GM12874 (cell line): ENCODE data around the gene TMEM132C.

ENCODE experiments used
- CTCF ChIP-seq: IDR thresholded peaks from 2 replicates; pipeline ENCODE4 v1.5.1; 2011; ENCODE audit warnings: low read depth, mild to moderate bottlenecking, control low read depth, low read length, moderate library complexity; ENCODE audit not compliant: insufficient read depth

Gene TMEM132C

DNA sequence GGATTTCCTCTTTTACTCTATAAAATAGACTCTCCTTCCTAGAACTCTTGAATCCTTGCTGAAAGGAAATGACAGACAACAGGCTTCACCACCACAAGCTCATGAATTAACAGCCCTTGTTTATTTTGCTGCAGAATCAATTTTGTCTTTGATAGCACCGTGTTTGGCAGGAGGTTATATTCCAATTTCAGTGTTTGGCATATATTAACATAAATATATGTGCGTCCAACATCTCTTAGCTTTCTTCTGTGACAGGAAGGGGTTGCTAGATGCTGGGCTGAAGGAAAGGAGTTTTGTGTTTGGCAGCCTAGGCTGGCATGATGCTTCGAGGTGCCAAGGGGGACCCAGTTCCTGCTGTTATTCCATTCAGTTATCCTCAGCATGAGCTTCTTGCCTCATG, 126.4 kb downstream of the TMEM132C start:
- TF ChIP-seq CTCF = no peak

DNA sequence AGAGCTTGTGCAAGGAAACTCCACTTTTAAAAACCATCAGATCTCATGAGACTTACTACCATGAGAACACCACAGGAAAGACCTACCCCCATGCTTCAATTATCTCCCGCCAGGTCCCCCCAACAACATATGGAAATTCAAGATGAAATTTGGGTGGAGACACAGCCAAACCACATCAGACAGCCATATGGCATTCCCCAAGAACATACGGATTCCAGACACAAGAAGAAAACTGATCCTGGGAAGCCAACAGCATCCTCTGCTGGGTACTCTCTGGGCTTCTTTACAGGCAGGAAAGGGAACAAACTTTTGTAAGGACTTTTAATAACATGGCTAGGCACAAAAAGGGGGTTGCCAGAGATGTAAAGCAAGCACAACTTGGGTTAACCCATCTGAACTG, 127.2 kb downstream of the TMEM132C start:
- TF ChIP-seq CTCF = no peak

DNA sequence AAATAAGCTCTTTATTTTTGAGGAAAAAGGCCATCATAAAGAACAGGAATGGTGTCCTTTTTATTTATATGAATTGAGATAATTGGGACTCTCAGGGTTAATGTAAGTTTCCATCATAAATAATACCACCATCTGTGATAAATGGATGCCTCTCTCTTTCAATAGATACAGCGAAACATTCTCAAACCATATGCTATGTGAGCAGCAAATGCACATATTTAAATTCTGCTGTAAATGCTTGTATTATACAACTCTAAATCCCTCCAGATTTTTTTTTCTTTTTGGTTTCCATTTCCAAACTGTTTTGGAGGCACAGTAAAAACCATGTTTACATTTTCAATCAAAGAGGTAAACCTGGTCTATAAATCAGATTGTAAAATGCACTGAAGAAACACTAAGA, 132.3 kb downstream of the TMEM132C start:
- no peak for TF ChIP-seq CTCF

- TF ChIP-seq CTCF = no peak
These were observed 135.7 kb downstream of the TMEM132C start for GRCh38 chr12:128402486-128403243.

DNA sequence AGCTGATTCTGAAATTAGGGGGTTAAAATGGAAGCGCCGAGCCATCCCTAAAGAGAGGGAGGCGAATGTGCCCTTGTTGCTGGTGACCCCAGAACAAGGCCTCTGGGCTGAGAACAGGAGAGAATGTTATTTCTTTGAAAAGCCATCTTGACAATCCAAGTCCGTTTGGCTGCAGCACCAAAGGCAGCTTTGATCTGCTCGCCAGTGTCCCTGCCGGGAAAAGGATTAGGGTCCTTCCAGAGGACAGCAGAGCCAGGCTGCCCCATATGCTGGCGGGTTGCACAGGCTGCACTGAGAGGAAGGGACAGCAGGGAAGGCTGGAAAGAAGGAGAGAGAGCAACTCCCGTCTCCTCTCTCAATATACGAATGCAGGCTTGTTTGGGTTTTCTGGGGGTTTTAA, 141.7 kb downstream of the TMEM132C start:
- TF ChIP-seq CTCF = no peak

DNA sequence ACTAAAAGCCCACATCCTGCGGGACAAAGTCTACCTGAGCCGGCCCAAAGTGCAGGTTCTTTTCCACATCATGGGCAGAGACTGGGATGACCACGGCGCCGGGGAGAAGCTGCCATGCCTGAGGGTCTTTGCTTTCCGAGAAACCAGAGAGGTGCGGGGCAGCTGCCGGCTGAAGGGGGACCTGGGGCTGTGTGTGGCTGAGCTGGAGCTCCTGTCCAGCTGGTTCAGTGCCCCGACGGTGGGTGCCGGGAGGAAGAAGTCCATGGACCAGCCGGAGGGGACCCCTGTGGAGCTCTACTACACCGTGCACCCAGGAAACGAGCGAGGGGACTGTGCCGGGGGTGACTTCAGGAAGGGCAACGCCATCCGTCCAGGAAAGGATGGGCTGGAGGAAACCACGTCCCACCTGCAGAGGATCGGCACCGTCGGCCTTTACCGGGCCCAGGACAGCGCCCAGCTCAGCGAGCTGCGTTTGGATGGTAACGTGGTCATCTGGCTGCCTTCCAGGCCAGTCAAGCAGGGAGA, 148.1 kb downstream of the TMEM132C start:
- TF ChIP-seq CTCF = no peak

- no peak for TF ChIP-seq CTCF
These were observed 152.0 kb downstream of the TMEM132C start for GRCh38 chr12:128418944-128419343.
